ENCODE measurements around the gene HLA-DQA1. TPM values are rescaled to one million over a fixed set of nuclear protein-coding genes. Genes with fewer than 3 reads are reported as not detected.

HLA-DQA1 gene
- total and polyA plus RNA-seq, 9 of the 15 experiments (the other 6 are each of a cell fraction or from before 2014, with no cell fraction given), result 0.04 to 0.49 TPM; not detected in 7

- TF ChIP-seq, protein P1, sequence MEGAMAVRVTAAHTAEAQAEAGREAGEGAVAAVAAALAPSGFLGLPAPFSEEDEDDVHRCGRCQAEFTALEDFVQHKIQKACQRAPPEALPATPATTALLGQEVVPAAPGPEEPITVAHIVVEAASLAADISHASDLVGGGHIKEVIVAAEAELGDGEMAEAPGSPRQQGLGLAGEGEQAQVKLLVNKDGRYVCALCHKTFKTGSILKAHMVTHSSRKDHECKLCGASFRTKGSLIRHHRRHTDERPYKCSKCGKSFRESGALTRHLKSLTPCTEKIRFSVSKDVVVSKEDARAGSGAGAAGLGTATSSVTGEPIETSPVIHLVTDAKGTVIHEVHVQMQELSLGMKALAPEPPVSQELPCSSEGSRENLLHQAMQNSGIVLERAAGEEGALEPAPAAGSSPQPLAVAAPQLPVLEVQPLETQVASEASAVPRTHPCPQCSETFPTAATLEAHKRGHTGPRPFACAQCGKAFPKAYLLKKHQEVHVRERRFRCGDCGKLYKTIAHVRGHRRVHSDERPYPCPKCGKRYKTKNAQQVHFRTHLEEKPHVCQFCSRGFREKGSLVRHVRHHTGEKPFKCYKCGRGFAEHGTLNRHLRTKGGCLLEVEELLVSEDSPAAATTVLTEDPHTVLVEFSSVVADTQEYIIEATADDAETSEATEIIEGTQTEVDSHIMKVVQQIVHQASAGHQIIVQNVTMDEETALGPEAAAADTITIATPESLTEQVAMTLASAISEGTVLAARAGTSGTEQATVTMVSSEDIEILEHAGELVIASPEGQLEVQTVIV (CRISPR knock-in tag; IDR thresholded peaks at IDR 0.05; ENCODE audit: borderline replicate concordance), result no peak
These were observed 28.5 kb downstream of the HLA-DQA1 start (continued) for GRCh38 chr6:32665661-32666060.

DNA sequence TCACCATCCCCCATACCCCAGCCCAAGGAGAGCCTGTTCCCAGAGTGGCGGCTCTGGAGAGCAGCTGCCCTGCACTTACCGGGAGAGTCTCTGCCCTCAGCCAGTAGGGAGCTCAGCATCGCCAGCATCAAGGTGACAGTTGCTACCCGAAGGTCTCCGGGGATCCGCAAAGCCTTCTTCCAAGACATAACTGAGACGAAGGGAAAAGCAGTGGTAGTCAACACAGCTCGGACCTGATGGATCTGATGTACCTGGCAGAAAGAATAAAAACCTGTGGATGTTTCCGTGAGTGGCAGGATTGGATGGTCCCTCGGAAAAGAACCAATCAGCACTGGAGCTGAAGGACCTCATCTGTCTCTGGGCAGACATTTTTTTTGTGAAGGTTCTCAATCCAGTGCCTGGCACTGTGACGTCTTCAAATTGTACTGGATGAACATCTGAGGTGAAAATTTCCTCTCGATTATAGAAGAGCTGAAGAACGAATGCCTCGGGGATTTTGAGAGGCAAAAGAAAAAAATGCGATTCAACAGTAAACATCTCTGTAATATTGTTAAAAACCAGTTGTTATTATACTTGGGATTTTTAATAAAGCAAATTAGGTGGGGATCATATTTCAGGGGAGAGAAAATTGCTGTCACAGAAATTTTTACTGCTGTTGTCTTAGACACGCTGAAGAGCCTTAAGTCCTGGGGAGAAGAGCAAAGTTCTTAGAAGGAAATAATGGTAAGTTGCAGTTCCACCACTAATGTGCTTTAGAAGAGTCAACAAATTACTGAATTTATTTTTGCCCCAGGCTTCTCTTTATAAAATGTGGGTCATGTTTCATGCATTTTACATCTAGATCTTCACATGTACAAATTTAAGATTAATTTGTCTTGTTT is 29.5 kb downstream of the HLA-DQA1 start, which contains the start of gene HLA-DQB1:
HLA-DQB1 (minus strand) TSS at position 238 of the 881 bp plus-strand sequence; CDS start at position 188, 50 bp downstream.
- BruUV-seq (replicated peaks), result no TSS peak
- Histone ChIP-seq H4K20me1 (replicated peaks; ENCODE audit: control insufficient read depth, insufficient read depth, low read length) (no peaks in the 10 kb centered on the region), H3K27me3 (ENCODE audit: control insufficient read depth in 2 of 2, insufficient read depth in 2 of 2, low read length in 2 of 2) (no peaks in the 10 kb centered on the region), H3K9ac (ENCODE audit: insufficient read depth in 1 of 2, low read depth in 2 of 2, low read length in 2 of 2) (no peak within 1 kb of the TSS), H3K36me3 (ENCODE audit: control insufficient read depth, insufficient read depth, low read length) (no peaks in the 10 kb centered on the region), H2AFZ (ENCODE audit: low read depth, low read length) (no peak within 1 kb of the TSS), H3K9me3 (replicated peaks; ENCODE audit: control insufficient read depth, insufficient read depth, low read depth, low read length) (no peaks in the 10 kb centered on the region), H3K79me2 (ENCODE audit: control insufficient read depth, insufficient read depth, low read length) (no peaks in the 10 kb centered on the region), H3K27ac (ENCODE audit: extremely low read depth, low read depth, low read length) (no peak within 1 kb of the TSS), H3K4me2 (ENCODE audit: insufficient read depth, low read length) (no peak within 1 kb of the TSS), H3K4me3 (no peak within 1 kb of the TSS), H3K4me1 (replicated peaks in 1 of 2; ENCODE audit: control insufficient read depth in 2 of 2, insufficient read depth in 2 of 2, low read length in 2 of 2) (no peaks in the 10 kb centered on the region), H3K9me1 (ENCODE audit: control insufficient read depth, insufficient read depth, low read length) (no peaks in the 10 kb centered on the region)
- no peak for FAIRE-seq
- peak; percentile 84 for ATAC-seq
- DNase-seq (ENCODE audit: extremely low read depth in 1 of 4, low spot score in 3 of 4), result no peak
- 3% methylated on average over 15 of the region's 16 CpGs for WGBS (ENCODE audit: insufficient coverage, low coverage, missing lambda C conversion rate)
- in situ Hi-C loops (cut with MboI) (no loop called here), intact Hi-C loops (cut with micrococcal nuclease) (no loop called here)
- ChIA-PET POLR2A (no interaction called here), CTCF (ENCODE audit: low intra/inter-chr PET ratio) (no interaction called here)
- TF ChIP-seq RFX5 (IDR thresholded peaks at IDR 0.05; ENCODE audit: low read depth, low read length) (peak; percentile 89), MNT (conservative IDR thresholded peaks at IDR 0.05) (no peak), NFYB (IDR thresholded peaks at IDR 0.05; ENCODE audit: extremely low read depth, insufficient read length) (peak; percentile 4)
